ENCODE data around the gene HORMAD1. TPM values are rescaled to one million over a fixed set of nuclear protein-coding genes. Genes with fewer than 3 reads are reported as not detected.
"Not testable (repeated sequence)": the region's sequence is repeated elsewhere in the genome, so short reads cannot be mapped to it uniquely, and the experiment has no call there.

HORMAD1 gene
- total RNA-seq (2014; rRNA removed; shearing (Covaris generic); ENCODE audit: low replicate concordance): 0.51 and 2.8 TPM in 2 replicates

- H3K9me2 ChIP-seq (replicated peaks; ENCODE audit: insufficient read depth, low read length): no peaks in the 10 kb centered on the region
- H4K20me1 ChIP-seq (ENCODE audit: insufficient read depth, low read depth, low read length): no peaks in the 10 kb centered on the region
- H3K9ac ChIP-seq (ENCODE audit: low read length): no peak within 1 kb of the TSS
- no peak within 1 kb of the TSS for H3K4me2 ChIP-seq (ENCODE audit: low read depth, low read length, poor library complexity, severe bottlenecking)
- H3K79me2 ChIP-seq (ENCODE audit: low read length): no peaks in the 10 kb centered on the region
- H3K27me3 ChIP-seq (ENCODE audit: low read length): no peaks in the 10 kb centered on the region
- no peak within 1 kb of the TSS for H2AFZ ChIP-seq (ENCODE audit: low read length)
- H3K9me3 ChIP-seq (ENCODE audit: low read length): no peaks in the 10 kb centered on the region
- DNase-seq: no peak
- H3K36me3 ChIP-seq (ENCODE audit: insufficient read depth, low read length): no peaks in the 10 kb centered on the region
- no peak within 1 kb of the TSS for H3K27ac ChIP-seq (ENCODE audit: low read length)
- no peaks in the 10 kb centered on the region for H3K4me1 ChIP-seq (ENCODE audit: low read length)
- H3K4me3 ChIP-seq (ENCODE audit: low read length): no peak within 1 kb of the TSS
Observed at GRCh38 chr1:150720703-150721102, at the start of gene HORMAD1. Gene HORMAD1 (minus strand): TSS chr1:150720895. CDS start chr1:150719505, 1,390 bp downstream.

- not testable (repeated sequence) for H4K20me1 ChIP-seq (ENCODE audit: insufficient read depth, low read depth, low read length); H3K9me3 ChIP-seq (ENCODE audit: low read length); H3K9ac ChIP-seq (ENCODE audit: low read length); H3K4me2 ChIP-seq (ENCODE audit: low read depth, low read length, poor library complexity, severe bottlenecking); H3K4me3 ChIP-seq (ENCODE audit: low read length); DNase-seq; H3K27me3 ChIP-seq (ENCODE audit: low read length); H3K9me2 ChIP-seq (replicated peaks; ENCODE audit: insufficient read depth, low read length)
- peak overlapping the region; percentile 3; the same call in 1 of the 2 replicates for H3K27ac ChIP-seq (ENCODE audit: low read length)
- peaks cover 13% of the 10 kb centered on the region for H3K36me3 ChIP-seq (ENCODE audit: insufficient read depth, low read length)
- H3K4me1 ChIP-seq (ENCODE audit: low read length): peaks cover 50% of the 10 kb centered on the region
- H2AFZ ChIP-seq (ENCODE audit: low read length): peak overlapping the region; percentile 57
- peaks cover 29% of the 10 kb centered on the region for H3K79me2 ChIP-seq (ENCODE audit: low read length)
Observed at GRCh38 chr1:150767704-150768103, 47.0 kb upstream of the HORMAD1 start.

GRCh38 chr1:150765977-150766301, 45.2 kb upstream of the HORMAD1 start:
- not testable (repeated sequence) for H4K20me1 ChIP-seq (ENCODE audit: insufficient read depth, low read depth, low read length); H3K9me3 ChIP-seq (ENCODE audit: low read length); DNase-seq; H3K27me3 ChIP-seq (ENCODE audit: low read length); H2AFZ ChIP-seq (ENCODE audit: low read length); H3K9me2 ChIP-seq (replicated peaks; ENCODE audit: insufficient read depth, low read length)
- peaks cover 30% of the 10 kb centered on the region for H3K36me3 ChIP-seq (ENCODE audit: insufficient read depth, low read length)
- H3K27ac ChIP-seq (ENCODE audit: low read length): peak overlapping the region; percentile 92
- peak overlapping the region; percentile 82 for H3K4me2 ChIP-seq (ENCODE audit: low read depth, low read length, poor library complexity, severe bottlenecking)
- H3K79me2 ChIP-seq (ENCODE audit: low read length): peaks cover 46% of the 10 kb centered on the region
- peak overlapping the region; percentile 70 for H3K4me3 ChIP-seq (ENCODE audit: low read length)
- H3K9ac ChIP-seq (ENCODE audit: low read length): peak overlapping the region; percentile 71
- peaks cover 56% of the 10 kb centered on the region for H3K4me1 ChIP-seq (ENCODE audit: low read length)

GRCh38 chr1:150765296-150765976, 44.7 kb upstream of the HORMAD1 start, which contains the start of gene CTSS:
Gene CTSS (minus strand): TSS chr1:150765778. CDS start chr1:150764763, 1,015 bp downstream.
- Histone ChIP-seq H2AFZ (ENCODE audit: low read length) (no peak within 1 kb of the TSS), H3K79me2 (ENCODE audit: low read length) (peaks cover 51% of the 10 kb centered on the region), H3K36me3 (ENCODE audit: insufficient read depth, low read length) (peaks cover 35% of the 10 kb centered on the region), H3K9ac (ENCODE audit: low read length) (peak within 1 kb of the TSS; percentile 71), H3K27me3 (ENCODE audit: low read length) (no peaks in the 10 kb centered on the region), H3K4me2 (ENCODE audit: low read depth, low read length, poor library complexity, severe bottlenecking) (peak within 1 kb of the TSS; percentile 82), H3K27ac (ENCODE audit: low read length) (peak within 1 kb of the TSS; percentile 92), H3K9me3 (ENCODE audit: low read length) (no peaks in the 10 kb centered on the region), H3K4me3 (ENCODE audit: low read length) (peak within 1 kb of the TSS; percentile 70), H3K4me1 (ENCODE audit: low read length) (peaks cover 53% of the 10 kb centered on the region), H4K20me1 (ENCODE audit: insufficient read depth, low read depth, low read length) (no peaks in the 10 kb centered on the region), H3K9me2 (replicated peaks; ENCODE audit: insufficient read depth, low read length) (no peaks in the 10 kb centered on the region)
- peak; percentile 95 for DNase-seq

- Histone ChIP-seq H3K36me3 (ENCODE audit: insufficient read depth, low read length) (peaks cover 43% of the 10 kb centered on the region), H4K20me1 (ENCODE audit: insufficient read depth, low read depth, low read length) (no peaks in the 10 kb centered on the region), H3K27me3 (ENCODE audit: low read length) (no peaks in the 10 kb centered on the region), H3K9me2 (replicated peaks; ENCODE audit: insufficient read depth, low read length) (no peaks in the 10 kb centered on the region), H3K27ac (ENCODE audit: low read length) (peak overlapping the region; percentile 92), H3K4me2 (ENCODE audit: low read depth, low read length, poor library complexity, severe bottlenecking) (peak overlapping the region; percentile 82), H3K4me3 (ENCODE audit: low read length) (peak overlapping the region; percentile 70), H2AFZ (ENCODE audit: low read length) (no peak overlapping the region), H3K79me2 (ENCODE audit: low read length) (peaks cover 59% of the 10 kb centered on the region), H3K4me1 (ENCODE audit: low read length) (peaks cover 52% of the 10 kb centered on the region), H3K9me3 (ENCODE audit: low read length) (no peaks in the 10 kb centered on the region), H3K9ac (ENCODE audit: low read length) (peak overlapping the region; percentile 71)
- peak; percentile 65 for DNase-seq
Observed at GRCh38 chr1:150764617-150765101, 44.0 kb upstream of the HORMAD1 start.

- H3K9ac ChIP-seq (ENCODE audit: low read length): no peak overlapping the region
- H2AFZ ChIP-seq (ENCODE audit: low read length): no peak overlapping the region
- DNase-seq: peak; percentile 40
- H3K27me3 ChIP-seq (ENCODE audit: low read length): no peaks in the 10 kb centered on the region
- H3K9me2 ChIP-seq (replicated peaks; ENCODE audit: insufficient read depth, low read length): no peaks in the 10 kb centered on the region
- H3K4me2 ChIP-seq (ENCODE audit: low read depth, low read length, poor library complexity, severe bottlenecking): peak overlapping the region; percentile 82
- H3K27ac ChIP-seq (ENCODE audit: low read length): peak overlapping the region; percentile 50; the same call in 1 of the 2 replicates
- H3K9me3 ChIP-seq (ENCODE audit: low read length): no peaks in the 10 kb centered on the region
- peaks cover 48% of the 10 kb centered on the region for H3K36me3 ChIP-seq (ENCODE audit: insufficient read depth, low read length)
- no peaks in the 10 kb centered on the region for H4K20me1 ChIP-seq (ENCODE audit: insufficient read depth, low read depth, low read length)
- peak overlapping the region; percentile 43 for H3K4me3 ChIP-seq (ENCODE audit: low read length)
- peaks cover 43% of the 10 kb centered on the region for H3K4me1 ChIP-seq (ENCODE audit: low read length)
- peaks cover 69% of the 10 kb centered on the region for H3K79me2 ChIP-seq (ENCODE audit: low read length)
Observed at GRCh38 chr1:150763018-150763417, 42.3 kb upstream of the HORMAD1 start.

- no peaks in the 10 kb centered on the region for H3K9me2 ChIP-seq (replicated peaks; ENCODE audit: insufficient read depth, low read length)
- H3K27me3 ChIP-seq (ENCODE audit: low read length): no peaks in the 10 kb centered on the region
- H3K9me3 ChIP-seq (ENCODE audit: low read length): no peaks in the 10 kb centered on the region
- peaks cover 43% of the 10 kb centered on the region for H3K4me1 ChIP-seq (ENCODE audit: low read length)
- H3K27ac ChIP-seq (ENCODE audit: low read length): peak overlapping the region; percentile 14; the same call in 1 of the 2 replicates
- H4K20me1 ChIP-seq (ENCODE audit: insufficient read depth, low read depth, low read length): no peaks in the 10 kb centered on the region
- H3K9ac ChIP-seq (ENCODE audit: low read length): no peak overlapping the region
- H3K79me2 ChIP-seq (ENCODE audit: low read length): peaks cover 73% of the 10 kb centered on the region
- H3K4me2 ChIP-seq (ENCODE audit: low read depth, low read length, poor library complexity, severe bottlenecking): peak overlapping the region; percentile 82
- peak; percentile 39 for DNase-seq
- H2AFZ ChIP-seq (ENCODE audit: low read length): no peak overlapping the region
- H3K4me3 ChIP-seq (ENCODE audit: low read length): peak overlapping the region; percentile 43
- peaks cover 52% of the 10 kb centered on the region for H3K36me3 ChIP-seq (ENCODE audit: insufficient read depth, low read length)
Observed at GRCh38 chr1:150762552-150762951, 41.9 kb upstream of the HORMAD1 start.

- Histone ChIP-seq H3K4me2 (ENCODE audit: low read depth, low read length, poor library complexity, severe bottlenecking) (no peak overlapping the region), H4K20me1 (ENCODE audit: insufficient read depth, low read depth, low read length) (no peaks in the 10 kb centered on the region), H3K9me3 (ENCODE audit: low read length) (no peaks in the 10 kb centered on the region), H3K4me1 (ENCODE audit: low read length) (peaks cover 43% of the 10 kb centered on the region), H3K27ac (ENCODE audit: low read length) (no peak overlapping the region), H3K27me3 (ENCODE audit: low read length) (no peaks in the 10 kb centered on the region), H3K9ac (ENCODE audit: low read length) (no peak overlapping the region), H2AFZ (ENCODE audit: low read length) (no peak overlapping the region), H3K79me2 (ENCODE audit: low read length) (peaks cover 74% of the 10 kb centered on the region), H3K9me2 (replicated peaks; ENCODE audit: insufficient read depth, low read length) (no peaks in the 10 kb centered on the region), H3K4me3 (ENCODE audit: low read length) (no peak overlapping the region), H3K36me3 (ENCODE audit: insufficient read depth, low read length) (peaks cover 57% of the 10 kb centered on the region)
- peak; percentile 27 for DNase-seq
Observed at GRCh38 chr1:150761801-150762200, 41.1 kb upstream of the HORMAD1 start.
